Cardiac muscle cell (in vitro differentiated cells and primary cell): ENCODE measurements around the gene SNX2. TPM values are rescaled to one million over a fixed set of nuclear protein-coding genes. Genes with fewer than 3 reads are reported as not detected.

Source experiments
- DNase-seq, 2 donors: peaks; one replicate each; pipeline versions ENCODE4 v3.0.0 to v3.0.0-alpha.2; 2010 to 2017; ENCODE audit warnings: low read depth in 1 of 2, low spot score in 1 of 2
- H3K27ac ChIP-seq: fragments of 200-600 bp; sonication (generic); 2 replicates; pipeline ENCODE4 v1.5.1; 2016
- H3K27me3 ChIP-seq: fragments of 200-600 bp; sonication (generic); 2 replicates; pipeline ENCODE4 v1.6.0; 2016; ENCODE audit warnings: control low read depth
- H3K36me3 ChIP-seq: fragments of 200-600 bp; sonication (generic); 2 replicates; pipeline ENCODE4 v1.5.1; 2016; ENCODE audit warnings: control low read depth
- H3K4me1 ChIP-seq: fragments of 200-600 bp; sonication (generic); 2 replicates; pipeline ENCODE4 v1.8.1; 2017; ENCODE audit warnings: low read depth, mild to moderate bottlenecking, mixed run types
- H3K4me3 ChIP-seq: fragments of 200-600 bp; sonication (generic); 2 replicates; pipeline ENCODE4 v1.5.1; 2016; ENCODE audit warnings: mild to moderate bottlenecking
- H3K9me3 ChIP-seq: fragments of 200-600 bp; sonication (generic); 2 replicates; pipeline ENCODE4 v1.5.1; 2017; ENCODE audit warnings: low read depth, mild to moderate bottlenecking, control low read depth
- polyA plus RNA-seq: library from polyadenylated mRNA; unstranded; fragments of >200 nt; fragmentation: Nextera tagmentation; extraction: Ambion mirVana; gene quantifications from 2 replicates; pipeline ENCODE4 v1.2.1, GENCODE V29; 2016
- total RNA-seq: library from RNA; depleted of rRNA; stranded (reverse); fragments of >200 nt; gene quantifications from 2 replicates; pipeline ENCODE4 v1.2.3, GENCODE V29; 2016
- TF ChIP-seq, protein P1 (sequence below): IDR thresholded peaks from 2 replicates; pipeline ENCODE4 v1.5.1; 2012; ENCODE audit warnings: low read depth, mild to moderate bottlenecking, low read length

The SNX2 gene
- total and polyA plus RNA-seq, 2 experiments from 2014 or later: 26.9 to 49.3 TPM

- DNase-seq: no peak
- no peaks in the 10 kb centered on the region for H3K36me3 ChIP-seq
- TF ChIP-seq, protein P1, sequence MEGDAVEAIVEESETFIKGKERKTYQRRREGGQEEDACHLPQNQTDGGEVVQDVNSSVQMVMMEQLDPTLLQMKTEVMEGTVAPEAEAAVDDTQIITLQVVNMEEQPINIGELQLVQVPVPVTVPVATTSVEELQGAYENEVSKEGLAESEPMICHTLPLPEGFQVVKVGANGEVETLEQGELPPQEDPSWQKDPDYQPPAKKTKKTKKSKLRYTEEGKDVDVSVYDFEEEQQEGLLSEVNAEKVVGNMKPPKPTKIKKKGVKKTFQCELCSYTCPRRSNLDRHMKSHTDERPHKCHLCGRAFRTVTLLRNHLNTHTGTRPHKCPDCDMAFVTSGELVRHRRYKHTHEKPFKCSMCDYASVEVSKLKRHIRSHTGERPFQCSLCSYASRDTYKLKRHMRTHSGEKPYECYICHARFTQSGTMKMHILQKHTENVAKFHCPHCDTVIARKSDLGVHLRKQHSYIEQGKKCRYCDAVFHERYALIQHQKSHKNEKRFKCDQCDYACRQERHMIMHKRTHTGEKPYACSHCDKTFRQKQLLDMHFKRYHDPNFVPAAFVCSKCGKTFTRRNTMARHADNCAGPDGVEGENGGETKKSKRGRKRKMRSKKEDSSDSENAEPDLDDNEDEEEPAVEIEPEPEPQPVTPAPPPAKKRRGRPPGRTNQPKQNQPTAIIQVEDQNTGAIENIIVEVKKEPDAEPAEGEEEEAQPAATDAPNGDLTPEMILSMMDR: no peak
- no peaks in the 10 kb centered on the region for H3K27me3 ChIP-seq
- H3K4me3 ChIP-seq: no peak overlapping the region
- H3K27ac ChIP-seq: no peak overlapping the region
- H3K9me3 ChIP-seq: no peaks in the 10 kb centered on the region
- H3K4me1 ChIP-seq: no peaks in the 10 kb centered on the region
These were observed 89.5 kb downstream of the SNX2 start for GRCh38 chr5:122864400-122864799.

- no peak for DNase-seq
- H3K9me3 ChIP-seq: no peaks in the 10 kb centered on the region
- no peaks in the 10 kb centered on the region for H3K36me3 ChIP-seq
- H3K4me3 ChIP-seq: no peak overlapping the region
- H3K27me3 ChIP-seq: no peaks in the 10 kb centered on the region
- no peaks in the 10 kb centered on the region for H3K4me1 ChIP-seq
- no peak overlapping the region for H3K27ac ChIP-seq
- TF ChIP-seq, protein P1: no peak
These were observed 90.0 kb downstream of the SNX2 start for GRCh38 chr5:122864842-122865241.

- DNase-seq: peak in 1 of 2 donors; percentile 49
- Histone ChIP-seq H3K9me3 (no peaks in the 10 kb centered on the region), H3K4me1 (no peaks in the 10 kb centered on the region), H3K27ac (no peak overlapping the region), H3K4me3 (no peak overlapping the region), H3K36me3 (no peaks in the 10 kb centered on the region), H3K27me3 (no peaks in the 10 kb centered on the region)
- TF ChIP-seq, protein P1: no peak
These were observed 95.5 kb downstream of the SNX2 start for GRCh38 chr5:122870219-122870856.

DNA sequence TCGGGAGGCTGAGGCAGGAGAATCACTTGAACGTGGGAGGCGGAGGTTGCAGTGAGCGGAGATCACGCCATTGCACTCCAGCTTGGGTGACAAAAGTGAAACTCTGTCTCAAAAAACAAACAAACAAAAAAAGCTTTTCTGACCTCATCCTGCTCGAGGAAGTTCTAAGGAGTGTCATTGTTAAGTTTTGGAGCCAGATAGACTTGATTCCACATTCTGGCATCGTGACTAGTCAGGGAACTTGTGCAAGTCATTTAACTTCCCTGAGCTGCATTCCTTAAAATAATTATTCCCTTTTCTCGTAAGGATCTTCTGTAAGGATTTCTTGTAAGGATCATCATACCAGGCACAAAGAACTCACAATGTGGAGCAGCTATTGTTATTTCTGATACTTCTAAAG, 96.8 kb downstream of the SNX2 start:
- Histone ChIP-seq H3K9me3 (no peaks in the 10 kb centered on the region), H3K36me3 (no peaks in the 10 kb centered on the region), H3K4me3 (no peak overlapping the region), H3K27ac (no peak overlapping the region), H3K4me1 (no peaks in the 10 kb centered on the region), H3K27me3 (no peaks in the 10 kb centered on the region)
- DNase-seq: no peak
- TF ChIP-seq, protein P1: no peak

DNA sequence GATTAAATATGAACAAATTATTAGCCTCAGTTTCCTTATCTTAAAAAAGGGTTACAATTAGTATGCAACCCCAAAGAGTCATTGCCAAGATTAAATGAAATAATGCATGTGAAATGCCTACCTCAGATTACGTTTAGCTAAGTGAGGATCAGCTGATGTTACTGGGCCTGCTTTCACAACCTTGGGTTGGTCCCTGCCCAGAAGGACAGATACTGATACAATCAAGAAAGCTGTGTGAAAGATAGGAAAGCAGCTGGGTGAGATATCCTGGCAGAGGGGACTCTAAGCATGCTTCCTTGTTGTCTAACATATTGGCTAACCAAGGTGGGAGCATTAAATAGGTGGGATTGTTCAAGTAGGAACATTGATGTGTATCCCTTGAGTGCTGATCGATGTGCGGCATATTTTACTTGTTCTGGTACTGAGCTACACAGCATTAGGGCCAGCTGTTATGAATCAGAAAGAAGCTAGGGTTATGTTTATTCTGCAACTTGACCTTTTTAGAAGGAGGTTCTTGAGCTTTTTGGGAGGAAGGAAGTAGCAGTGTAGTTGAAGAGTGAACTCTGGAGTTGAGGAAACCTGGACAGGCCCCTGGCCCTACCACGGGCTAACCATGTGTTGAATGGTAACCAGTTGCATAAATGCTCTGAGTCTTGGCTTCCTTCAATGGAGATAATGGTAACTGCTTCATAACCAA, 99.4 kb downstream of the SNX2 start:
- no peak overlapping the region for H3K4me3 ChIP-seq
- no peak overlapping the region for H3K27ac ChIP-seq
- no peaks in the 10 kb centered on the region for H3K4me1 ChIP-seq
- DNase-seq: peak in 1 of 2 donors; percentile 4
- no peaks in the 10 kb centered on the region for H3K36me3 ChIP-seq
- TF ChIP-seq, protein P1: no peak
- no peaks in the 10 kb centered on the region for H3K9me3 ChIP-seq
- no peaks in the 10 kb centered on the region for H3K27me3 ChIP-seq
